GM12865 (cell line): ENCODE results near the gene B3GNT9.

Source experiments
- DNase-seq: peaks from one replicate; pipeline ENCODE4 v3.0.0; 2010; ENCODE audit warnings: low read depth
- H3K4me3 ChIP-seq: 2 replicates; pipeline ENCODE4 v1.5.1; 2011; ENCODE audit warnings: mild to moderate bottlenecking, low read depth, low read length, control low read depth
- CTCF ChIP-seq: IDR thresholded peaks from 2 replicates; pipeline ENCODE4 v1.5.1; 2011; ENCODE audit warnings: low read length, control low read depth, low read depth, inconsistent platforms; ENCODE audit not compliant: insufficient read depth; ENCODE audit errors: missing control alignments

Gene B3GNT9

DNA sequence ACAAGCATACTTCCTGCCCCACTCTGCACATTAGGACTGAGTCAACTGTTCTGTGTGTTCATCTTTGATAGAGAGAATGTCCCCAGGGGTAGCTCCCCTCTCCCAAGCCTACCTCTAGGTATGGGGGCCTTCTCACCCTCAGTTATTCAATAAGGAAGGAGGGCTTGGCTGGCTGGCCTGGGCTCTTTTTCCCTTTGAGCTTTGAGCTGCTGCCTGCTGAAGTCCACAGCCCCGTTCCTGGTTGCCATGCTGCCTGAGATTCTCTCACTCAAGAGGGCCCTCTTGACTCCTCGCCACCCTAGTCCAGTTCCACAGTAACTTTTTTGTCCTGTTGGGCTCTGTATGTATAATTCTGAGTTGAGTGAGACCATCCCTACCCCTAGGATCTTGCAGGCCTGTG, 5.1 kb downstream of the B3GNT9 start:
- TF ChIP-seq CTCF = no peak
- no peak for DNase-seq
- H3K4me3 ChIP-seq = no peak overlapping the region

- H3K4me3 ChIP-seq = no peak overlapping the region
- TF ChIP-seq CTCF = no peak
- DNase-seq = no peak
Observed at GRCh38 chr16:67144943-67145342, 5.9 kb downstream of the B3GNT9 start.

DNA sequence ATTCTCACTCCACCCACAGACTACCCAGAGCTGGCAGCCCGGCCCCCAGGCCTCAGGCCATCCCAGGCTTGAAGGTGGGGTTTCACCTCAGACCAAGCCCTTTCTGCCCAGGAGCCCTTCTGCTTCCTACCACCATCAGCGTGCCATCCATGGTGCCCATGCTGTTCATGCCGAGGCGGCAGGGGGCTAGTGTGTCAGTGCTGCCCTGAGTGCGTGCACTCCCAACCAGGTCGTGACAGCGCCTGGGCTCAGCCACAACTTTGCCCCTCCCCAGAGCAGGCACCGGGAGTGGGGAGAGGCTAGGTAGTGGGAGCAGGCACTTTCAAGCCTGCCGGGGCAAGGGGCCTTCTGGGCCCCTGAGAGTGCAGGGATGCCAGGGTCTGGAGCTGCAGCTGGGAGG, 8.5 kb downstream of the B3GNT9 start:
- TF ChIP-seq CTCF = no peak
- DNase-seq = no peak
- no peak overlapping the region for H3K4me3 ChIP-seq

DNA sequence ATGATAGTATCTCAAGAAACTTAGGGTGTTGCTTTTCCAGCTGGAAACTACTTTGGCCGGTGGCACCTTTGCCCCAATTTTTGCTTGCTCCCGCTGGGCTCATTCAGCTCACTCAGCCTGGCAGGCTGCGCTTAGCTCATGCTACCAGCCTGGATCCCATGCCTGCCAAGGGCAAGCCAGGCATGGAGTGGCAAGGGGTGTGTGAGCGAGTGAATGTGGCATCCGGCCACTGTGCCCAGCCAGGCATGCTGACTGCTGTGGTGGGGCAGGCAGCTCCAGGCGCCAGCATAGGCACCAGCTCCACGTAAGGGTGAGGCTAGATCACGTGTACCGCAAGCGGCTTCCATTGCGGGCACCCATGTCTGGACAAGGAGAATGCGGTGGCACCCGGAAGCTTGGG, 9.4 kb downstream of the B3GNT9 start:
- TF ChIP-seq CTCF = no peak
- no peak overlapping the region for H3K4me3 ChIP-seq
- no peak for DNase-seq

GRCh38 chr16:67137605-67138004, 13.2 kb downstream of the B3GNT9 start:
- DNase-seq = no peak
- no peak for TF ChIP-seq CTCF
- no peak overlapping the region for H3K4me3 ChIP-seq

DNA sequence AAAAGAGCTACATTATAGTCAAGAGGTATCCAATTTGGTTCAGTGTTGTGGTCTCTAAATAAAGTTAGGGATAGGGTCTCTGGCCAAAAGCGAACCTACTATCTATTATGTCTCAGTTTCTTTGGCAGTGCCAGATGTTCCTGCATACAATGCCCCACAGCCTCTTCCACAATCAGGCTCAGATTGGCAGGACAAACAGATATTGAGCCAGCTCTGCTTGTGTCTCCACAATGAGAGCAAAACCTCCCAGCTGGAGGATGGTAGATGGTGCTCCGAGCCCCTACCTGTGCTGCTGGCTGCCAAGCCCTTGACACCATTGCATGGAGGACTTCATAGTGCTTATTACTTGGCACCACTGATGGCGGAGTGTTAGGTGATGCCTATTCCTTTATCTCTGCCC, 21.4 kb downstream of the B3GNT9 start:
- DNase-seq = no peak
- no peak overlapping the region for H3K4me3 ChIP-seq
- TF ChIP-seq CTCF = no peak

DNA sequence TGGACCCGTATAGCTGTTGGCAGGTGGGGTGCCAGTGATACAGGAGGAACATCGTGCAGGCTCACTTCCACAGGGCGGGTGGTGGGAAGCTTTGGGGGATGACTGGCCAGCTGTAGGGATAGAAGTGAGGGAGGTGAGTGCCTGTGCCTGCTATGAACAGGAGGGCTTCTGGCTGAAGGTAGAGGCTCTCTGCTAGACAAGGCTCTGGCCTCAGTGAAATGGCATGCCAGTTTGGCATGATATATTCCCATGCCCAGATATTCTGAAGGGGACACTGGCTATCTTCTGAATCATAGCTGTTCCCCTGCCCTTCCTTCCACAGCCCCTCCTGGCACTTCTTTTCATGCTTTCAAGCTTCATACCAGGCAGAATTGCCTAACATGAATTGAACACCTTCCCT, 21.9 kb downstream of the B3GNT9 start:
- TF ChIP-seq CTCF = no peak
- H3K4me3 ChIP-seq = no peak overlapping the region
- no peak for DNase-seq
